Ovary (tissue), 9 donors: ENCODE data around the gene LRRC46. TPM values are rescaled to one million over a fixed set of nuclear protein-coding genes. Genes with fewer than 3 reads are reported as not detected.

ENCODE experiments used
- DNase-seq, 5 donors: peaks; one replicate each; pipeline ENCODE4 v3.0.0-alpha.2; 2019 to 2020
- H3K27ac ChIP-seq, 2 donors: fragments of 200-600 bp; one replicate each; pipeline versions ENCODE4 v1.5.1 to v1.8.0; 2019 to 2022
- H3K27me3 ChIP-seq: fragments of 200-600 bp; one replicate; pipeline ENCODE4 v1.8.0; 2022
- H3K36me3 ChIP-seq: fragments of 200-600 bp; sonication (generic); one replicate; pipeline ENCODE4 v1.5.1; 2019
- H3K4me1 ChIP-seq: one replicate; pipeline ENCODE4 v1.8.1; 2013; ENCODE audit warnings: mild to moderate bottlenecking, moderate library complexity; ENCODE audit not compliant: insufficient read depth
- H3K4me3 ChIP-seq: fragments of 200-600 bp; sonication (generic); one replicate; pipeline ENCODE4 v1.5.1; 2017
- H3K9me3 ChIP-seq, 2 donors: fragments of 200-600 bp in 1 of 2; sonication (generic) in 1 of 2; one replicate each; pipeline versions ENCODE4 v1.5.1 to v1.8.1; 2013 to 2019; ENCODE audit warnings: mild to moderate bottlenecking in 1 of 2, moderate library complexity in 1 of 2
- EP300 ChIP-seq: sonication (generic); formaldehyde crosslinking; IDR thresholded peaks from one replicate; pipeline ENCODE4 v1.6.1; 2017; ENCODE audit warnings: antibody characterized with exemption
- POLR2A ChIP-seq: fragments of 450-650 bp; IDR thresholded peaks from one replicate; pipeline ENCODE4 v1.6.1; 2017; ENCODE audit warnings: antibody characterized with exemption, mild to moderate bottlenecking, moderate library complexity
- WGBS, 3 donors: extraction: QIAGEN DNeasy Blood & Tissue Kit in 1 of 3; methylation state at CpG; one replicate each; pipeline versions ENCODE4 v1.1.5 to v1.1.7; 2013 to 2017; 5-methylcytosine and 5-hydroxymethylcytosine counted together
- intact Hi-C, 4 donors: fragments of 100-400 bp; cut with DNase I; formaldehyde crosslinking; loops; one replicate each; pipeline versions ENCODE4 v1.11.0 to v1.15.1; 2022 to 2023
- polyA plus RNA-seq, 2 donors: library from polyadenylated mRNA; stranded (reverse); fragments of 200-250 nt in 1 of 2; fragments of 350-450 nt in 1 of 2; fragmentation: Illumina TruSeq in 1 of 2; extraction: RNeasy Lipid Tissue Mini Kit (QIAGEN cat#74804) in 1 of 2; gene quantifications; one replicate each; pipeline ENCODE4 v1.2.3, GENCODE V29; 2013 to 2014
- total RNA-seq, 7 donors: library from RNA; depleted of rRNA in 2 of 7; stranded (reverse); fragments of >200 nt in 2 of 7; fragmentation: NEBNext Ultra II Directional in 3 of 7; extraction: Animal tissue kit (Norgen Biotek cat#: 25700) in 3 of 7; gene quantifications; one replicate each; pipeline versions ENCODE4 v1.1.0 to v1.2.4, GENCODE V29; 2016 to 2023
- TF ChIP-seq, protein P1 (sequence below), 3 donors: fragments of 450-650 bp in 2 of 3; fragments of 200-600 bp in 1 of 3; IDR thresholded peaks; one replicate each; pipeline versions ENCODE4 v1.5.1 to v1.8.0; 2016 to 2022; ENCODE audit warnings: antibody characterized with exemption in 3 of 3, mild to moderate bottlenecking in 1 of 3
- donor health status: DM: no; HTN: no; CAD: no; lungs with moderate emphysema.
- donor health status: DM: no; HTN: no; CAD: no.
- donor health status: Bipolar disorder and iron deficiency.
- donor health status: DM: yes; HTN: yes; CAD: no.
- donor health status: DM: no; HTN: no; CAD: no.
- donor health status: DM: yes; HTN: yes; CAD: no.

The LRRC46 gene
- total and polyA plus RNA-seq, 9 donors, result 0.31 to 17.1 (median 1.2) TPM

DNA sequence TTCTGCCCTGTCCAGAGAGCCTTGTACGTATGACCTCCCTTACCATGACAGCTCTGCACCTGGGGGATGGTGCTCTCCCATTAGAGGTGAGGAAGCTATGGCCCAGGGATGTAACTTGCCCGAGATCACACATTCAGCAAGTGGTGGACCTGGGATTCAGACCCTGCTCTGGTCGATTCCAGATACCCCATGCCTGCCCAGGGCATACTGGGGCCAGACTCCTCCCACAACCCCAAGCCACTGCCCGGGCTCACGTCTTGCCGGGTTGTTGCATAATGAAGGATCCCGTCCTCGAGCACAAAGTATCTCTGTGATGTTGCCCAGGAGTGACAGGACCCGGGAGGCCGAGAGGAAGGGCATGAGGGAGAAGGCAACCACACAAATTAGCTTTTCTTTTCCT is 12.0 kb upstream of the LRRC46 start:
- Histone ChIP-seq H3K27me3 (no peaks in the 10 kb centered on the region), H3K36me3 (no peaks in the 10 kb centered on the region), H3K9me3 (no peaks in the 10 kb centered on the region), H3K4me1 (peaks cover 9% of the 10 kb centered on the region), H3K4me3 (no peak overlapping the region), H3K27ac (no peak overlapping the region)
- 73 to 79% (median 73%) methylated on average over 10 of the region's 10 CpGs for WGBS, 3 donors
- DNase-seq, result no peak
- TF ChIP-seq, protein P1, sequence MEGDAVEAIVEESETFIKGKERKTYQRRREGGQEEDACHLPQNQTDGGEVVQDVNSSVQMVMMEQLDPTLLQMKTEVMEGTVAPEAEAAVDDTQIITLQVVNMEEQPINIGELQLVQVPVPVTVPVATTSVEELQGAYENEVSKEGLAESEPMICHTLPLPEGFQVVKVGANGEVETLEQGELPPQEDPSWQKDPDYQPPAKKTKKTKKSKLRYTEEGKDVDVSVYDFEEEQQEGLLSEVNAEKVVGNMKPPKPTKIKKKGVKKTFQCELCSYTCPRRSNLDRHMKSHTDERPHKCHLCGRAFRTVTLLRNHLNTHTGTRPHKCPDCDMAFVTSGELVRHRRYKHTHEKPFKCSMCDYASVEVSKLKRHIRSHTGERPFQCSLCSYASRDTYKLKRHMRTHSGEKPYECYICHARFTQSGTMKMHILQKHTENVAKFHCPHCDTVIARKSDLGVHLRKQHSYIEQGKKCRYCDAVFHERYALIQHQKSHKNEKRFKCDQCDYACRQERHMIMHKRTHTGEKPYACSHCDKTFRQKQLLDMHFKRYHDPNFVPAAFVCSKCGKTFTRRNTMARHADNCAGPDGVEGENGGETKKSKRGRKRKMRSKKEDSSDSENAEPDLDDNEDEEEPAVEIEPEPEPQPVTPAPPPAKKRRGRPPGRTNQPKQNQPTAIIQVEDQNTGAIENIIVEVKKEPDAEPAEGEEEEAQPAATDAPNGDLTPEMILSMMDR (IDR thresholded peaks at IDR 0.05), result no peak
- TF ChIP-seq EP300, result no peak
- TF ChIP-seq POLR2A, result no peak
- intact Hi-C loops, result no loop called here

- TF ChIP-seq, protein P1 (IDR thresholded peaks at IDR 0.05), result no peak
- TF ChIP-seq EP300 (no peak), POLR2A (no peak)
- DNase-seq, result no peak
- Histone ChIP-seq H3K4me1 (peaks cover 9% of the 10 kb centered on the region), H3K27me3 (no peaks in the 10 kb centered on the region), H3K27ac (no peak overlapping the region), H3K9me3 (no peaks in the 10 kb centered on the region), H3K36me3 (no peaks in the 10 kb centered on the region), H3K4me3 (peak overlapping the region; percentile 51)
- intact Hi-C loops, result no loop called here
- 61 to 69% (median 68%) methylated on average over 12 of the region's 12 CpGs for WGBS, 3 donors
These were observed 11.3 kb upstream of the LRRC46 start for GRCh38 chr17:47820033-47820789.

GRCh38 chr17:47821031-47821423 is 10.4 kb upstream of the LRRC46 start:
- peak overlapping the region; percentile 51 for H3K4me3 ChIP-seq
- TF ChIP-seq, protein P1 (IDR thresholded peaks at IDR 0.05), result no peak
- TF ChIP-seq EP300, result no peak
- TF ChIP-seq POLR2A, result no peak
- intact Hi-C loops, result no loop called here
- DNase-seq, result no peak
- WGBS, 3 donors, result 5 to 8% (median 5%) methylated on average over 3 to 4 of the region's 4 CpGs
- no peaks in the 10 kb centered on the region for H3K36me3 ChIP-seq
- no peaks in the 10 kb centered on the region for H3K27me3 ChIP-seq
- H3K9me3 ChIP-seq, result no peaks in the 10 kb centered on the region
- H3K27ac ChIP-seq, result peak overlapping the region in 1 of 2 donors; percentile 13
- peaks cover 9% of the 10 kb centered on the region for H3K4me1 ChIP-seq

DNA sequence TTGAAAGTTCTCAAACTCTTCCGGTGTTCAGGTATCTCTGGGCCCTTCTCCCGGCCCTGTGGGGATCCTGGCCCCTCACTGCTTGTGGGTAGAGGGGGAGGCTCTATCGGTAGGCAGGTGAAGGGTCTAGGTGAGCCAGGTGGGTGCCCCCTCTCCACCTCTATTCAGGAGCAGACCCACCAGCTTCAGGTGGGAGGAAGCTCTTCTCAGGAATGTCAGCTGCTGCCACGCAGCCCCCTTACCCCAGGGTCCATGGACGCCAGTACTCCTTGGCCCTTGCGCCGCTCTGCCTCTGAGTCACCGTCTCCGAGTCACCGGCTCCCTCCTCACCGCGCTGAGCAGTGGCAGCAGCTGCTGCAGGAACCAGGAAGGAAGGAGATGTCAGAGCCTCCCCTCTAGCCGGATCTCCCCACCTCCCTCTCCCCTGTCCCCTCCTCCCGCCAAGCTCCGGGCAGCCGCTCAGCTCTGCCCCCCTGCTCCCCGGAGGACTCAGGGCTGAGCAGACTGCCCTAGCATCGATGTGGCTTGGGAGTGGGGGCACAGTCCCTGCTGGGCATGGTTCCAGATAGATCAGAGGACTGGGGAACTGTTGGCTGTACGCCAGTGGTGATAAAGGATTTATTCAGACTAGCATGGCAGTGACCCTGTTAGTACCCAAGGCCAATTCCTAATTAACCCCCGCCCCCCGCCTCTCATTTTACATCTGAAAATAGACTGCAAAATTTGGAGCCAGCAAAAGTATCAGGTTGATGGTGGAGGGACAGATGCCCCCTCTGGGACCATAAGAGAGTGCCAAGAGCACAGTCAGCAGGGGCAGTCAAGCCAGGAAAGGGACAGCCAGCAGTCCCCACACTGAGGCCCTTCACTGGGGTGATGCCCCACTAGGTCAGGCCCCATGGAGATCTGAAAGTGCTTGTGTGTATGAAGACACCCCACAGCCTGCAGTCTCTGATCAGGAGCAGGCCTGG is 9.8 kb upstream of the LRRC46 start, which contains the start of gene OSBPL7:
Gene OSBPL7 (minus strand): TSS at position 371 of the 968 bp plus-strand sequence. CDS start 1,516 bp downstream, outside the sequence.
- intact Hi-C loops, result no loop called here
- Histone ChIP-seq H3K9me3 (no peaks in the 10 kb centered on the region), H3K36me3 (no peaks in the 10 kb centered on the region), H3K27ac (peak within 1 kb of the TSS in 1 of 2 donors; percentile 13), H3K4me3 (peak within 1 kb of the TSS; percentile 51), H3K27me3 (no peaks in the 10 kb centered on the region), H3K4me1 (peaks cover 9% of the 10 kb centered on the region)
- WGBS, 3 donors, result 2 to 7% (median 4%) methylated on average over 20 to 21 of the region's 21 CpGs
- peak; percentile 70 to 78 (median 77) for DNase-seq
- TF ChIP-seq EP300 (no peak), POLR2A (no peak)
- TF ChIP-seq, protein P1 (IDR thresholded peaks at IDR 0.05), result no peak
